Smooth muscle cell (in vitro differentiated cells): ENCODE measurements around the gene ACSL5. TPM values are rescaled to one million over a fixed set of nuclear protein-coding genes. Genes with fewer than 3 reads are reported as not detected.

ENCODE experiments used
- DNase-seq: peaks from one replicate; lab custom pipeline; 2025; ENCODE audit not compliant: unreplicated experiment; lab: John Stamatoyannopoulos, UW
- H2AFZ ChIP-seq: fragments of 200-600 bp; sonication (generic); 2 replicates; pipeline ENCODE4 v1.6.0; 2016; ENCODE audit warnings: antibody characterized with exemption, low read depth, mild to moderate bottlenecking
- H3F3A ChIP-seq: fragments of 200-600 bp; sonication (generic); 2 replicates; pipeline ENCODE4 v1.6.0; 2017; ENCODE audit warnings: antibody characterized with exemption, low read depth
- H3K27ac ChIP-seq: fragments of 200-600 bp; sonication (generic); 2 replicates; pipeline ENCODE4 v1.5.1; 2016; ENCODE audit warnings: low read depth, mild to moderate bottlenecking
- H3K27me3 ChIP-seq: fragments of 200-600 bp; sonication (generic); 2 replicates; pipeline ENCODE4 v1.6.1; 2016; ENCODE audit warnings: low read depth, mild to moderate bottlenecking
- H3K36me3 ChIP-seq: fragments of 200-600 bp; sonication (generic); 2 replicates; pipeline ENCODE4 v1.5.1; 2016; ENCODE audit warnings: low read depth
- H3K4me1 ChIP-seq: fragments of 200-600 bp; sonication (generic); 2 replicates; pipeline ENCODE4 v1.5.1; 2016; ENCODE audit warnings: low read depth
- H3K4me2 ChIP-seq: fragments of 200-600 bp; sonication (generic); 2 replicates; pipeline ENCODE4 v1.6.0; 2016; ENCODE audit warnings: mild to moderate bottlenecking
- H3K4me3 ChIP-seq: fragments of 200-600 bp; sonication (generic); 2 replicates; pipeline ENCODE4 v1.5.1; 2016; ENCODE audit warnings: mild to moderate bottlenecking
- H3K79me2 ChIP-seq: fragments of 200-600 bp; sonication (generic); 2 replicates; pipeline ENCODE4 v1.6.0; 2016; ENCODE audit warnings: low read depth, mild to moderate bottlenecking
- H3K9ac ChIP-seq: fragments of 200-600 bp; sonication (generic); 2 replicates; pipeline ENCODE4 v1.6.0; 2016; ENCODE audit warnings: low read depth
- H3K9me3 ChIP-seq: fragments of 200-600 bp; sonication (generic); replicated peaks from 2 replicates; pipeline ENCODE4 v1.5.1; 2016; ENCODE audit warnings: low read depth
- H4K20me1 ChIP-seq: fragments of 200-600 bp; sonication (generic); 2 replicates; pipeline ENCODE4 v1.6.0; 2016; ENCODE audit warnings: low read depth
- WGBS: methylation state at CpG from one replicate; pipeline ENCODE4 v1.1.7; 2016; ENCODE audit warnings: low lambda C conversion rate; 5-methylcytosine and 5-hydroxymethylcytosine counted together
- polyA plus RNA-seq: library from polyadenylated mRNA; unstranded; fragments of >200 nt; fragmentation: Nextera tagmentation; extraction: Ambion mirVana; gene quantifications from 2 replicates; pipeline ENCODE4 v1.2.1, GENCODE V29; 2016
- total RNA-seq: library from RNA; depleted of rRNA; stranded (reverse); fragments of >200 nt; gene quantifications from 2 replicates; pipeline ENCODE4 v1.2.3, GENCODE V29; 2014
- TF ChIP-seq, protein P1 (sequence below): fragments of 200-600 bp; sonication (generic); IDR thresholded peaks from 2 replicates; pipeline ENCODE4 v1.5.1; 2017; ENCODE audit warnings: borderline replicate concordance, mild to moderate bottlenecking, antibody characterized with exemption; ENCODE audit not compliant: insufficient read depth, poor library complexity, severe bottlenecking

Gene ACSL5
- total and polyA plus RNA-seq, 2 experiments from 2014 or later, result 0.61 TPM; not detected in 1

DNA sequence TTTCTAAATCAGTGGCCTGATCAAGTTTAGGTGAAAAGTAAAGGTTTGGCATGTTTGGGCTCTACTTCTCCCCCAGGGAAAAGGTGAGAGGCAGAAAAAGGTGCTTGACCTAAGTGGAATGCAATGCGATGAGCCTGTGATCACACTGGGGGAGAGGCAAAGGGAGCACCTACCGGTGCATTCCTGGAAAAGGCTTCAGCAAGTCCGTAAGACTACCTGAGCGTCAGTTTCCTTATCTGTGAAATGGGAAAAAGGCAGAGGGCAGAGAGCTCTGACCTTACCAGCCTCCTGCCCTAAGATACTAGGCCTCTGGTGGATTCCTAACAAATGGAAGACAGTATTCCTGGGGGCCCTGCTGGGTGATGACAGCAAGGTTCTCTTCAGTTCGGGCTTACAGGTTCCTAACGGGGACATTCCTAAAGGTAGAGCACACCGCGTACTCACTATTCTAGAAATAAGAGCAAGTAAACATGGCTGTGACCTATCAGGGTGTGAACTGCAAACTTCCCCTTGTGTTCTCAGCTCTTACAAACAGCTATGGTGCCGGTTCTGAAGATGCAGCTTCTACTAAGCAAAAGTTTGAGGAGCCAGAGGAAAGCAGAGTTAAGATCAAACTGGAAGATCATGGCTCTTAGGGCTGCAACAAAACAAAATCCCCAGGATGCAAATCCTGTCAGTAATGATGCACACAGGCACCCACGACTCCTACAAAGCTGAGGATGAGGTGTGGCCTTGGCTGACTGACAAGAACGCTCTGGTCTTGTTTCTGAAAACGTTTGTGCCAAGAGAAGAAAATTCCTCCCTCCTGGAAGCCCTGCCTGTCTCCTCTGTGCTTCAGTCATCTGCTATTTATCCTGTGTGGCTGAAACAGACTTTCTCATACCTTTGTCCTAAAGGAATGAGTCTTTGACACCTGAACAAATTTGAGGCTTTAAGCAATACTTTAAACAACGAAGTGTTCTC is 13.3 kb upstream of the ACSL5 start:
- Histone ChIP-seq H3K4me1 (no peaks in the 10 kb centered on the region), H3K9me3 (no peaks in the 10 kb centered on the region), H3K27me3 (no peaks in the 10 kb centered on the region), H3K79me2 (no peaks in the 10 kb centered on the region), H3K4me3 (no peak overlapping the region), H3K9ac (no peak overlapping the region), H4K20me1 (no peaks in the 10 kb centered on the region), H3K36me3 (no peaks in the 10 kb centered on the region), H2AFZ (no peak overlapping the region), H3K4me2 (no peak overlapping the region), H3K27ac (no peak overlapping the region), H3F3A (no peaks in the 10 kb centered on the region)
- WGBS, result 74% methylated on average over 13 of the region's 13 CpGs
- TF ChIP-seq, protein P1, sequence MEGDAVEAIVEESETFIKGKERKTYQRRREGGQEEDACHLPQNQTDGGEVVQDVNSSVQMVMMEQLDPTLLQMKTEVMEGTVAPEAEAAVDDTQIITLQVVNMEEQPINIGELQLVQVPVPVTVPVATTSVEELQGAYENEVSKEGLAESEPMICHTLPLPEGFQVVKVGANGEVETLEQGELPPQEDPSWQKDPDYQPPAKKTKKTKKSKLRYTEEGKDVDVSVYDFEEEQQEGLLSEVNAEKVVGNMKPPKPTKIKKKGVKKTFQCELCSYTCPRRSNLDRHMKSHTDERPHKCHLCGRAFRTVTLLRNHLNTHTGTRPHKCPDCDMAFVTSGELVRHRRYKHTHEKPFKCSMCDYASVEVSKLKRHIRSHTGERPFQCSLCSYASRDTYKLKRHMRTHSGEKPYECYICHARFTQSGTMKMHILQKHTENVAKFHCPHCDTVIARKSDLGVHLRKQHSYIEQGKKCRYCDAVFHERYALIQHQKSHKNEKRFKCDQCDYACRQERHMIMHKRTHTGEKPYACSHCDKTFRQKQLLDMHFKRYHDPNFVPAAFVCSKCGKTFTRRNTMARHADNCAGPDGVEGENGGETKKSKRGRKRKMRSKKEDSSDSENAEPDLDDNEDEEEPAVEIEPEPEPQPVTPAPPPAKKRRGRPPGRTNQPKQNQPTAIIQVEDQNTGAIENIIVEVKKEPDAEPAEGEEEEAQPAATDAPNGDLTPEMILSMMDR, result no peak
- DNase-seq, result no peak

DNA sequence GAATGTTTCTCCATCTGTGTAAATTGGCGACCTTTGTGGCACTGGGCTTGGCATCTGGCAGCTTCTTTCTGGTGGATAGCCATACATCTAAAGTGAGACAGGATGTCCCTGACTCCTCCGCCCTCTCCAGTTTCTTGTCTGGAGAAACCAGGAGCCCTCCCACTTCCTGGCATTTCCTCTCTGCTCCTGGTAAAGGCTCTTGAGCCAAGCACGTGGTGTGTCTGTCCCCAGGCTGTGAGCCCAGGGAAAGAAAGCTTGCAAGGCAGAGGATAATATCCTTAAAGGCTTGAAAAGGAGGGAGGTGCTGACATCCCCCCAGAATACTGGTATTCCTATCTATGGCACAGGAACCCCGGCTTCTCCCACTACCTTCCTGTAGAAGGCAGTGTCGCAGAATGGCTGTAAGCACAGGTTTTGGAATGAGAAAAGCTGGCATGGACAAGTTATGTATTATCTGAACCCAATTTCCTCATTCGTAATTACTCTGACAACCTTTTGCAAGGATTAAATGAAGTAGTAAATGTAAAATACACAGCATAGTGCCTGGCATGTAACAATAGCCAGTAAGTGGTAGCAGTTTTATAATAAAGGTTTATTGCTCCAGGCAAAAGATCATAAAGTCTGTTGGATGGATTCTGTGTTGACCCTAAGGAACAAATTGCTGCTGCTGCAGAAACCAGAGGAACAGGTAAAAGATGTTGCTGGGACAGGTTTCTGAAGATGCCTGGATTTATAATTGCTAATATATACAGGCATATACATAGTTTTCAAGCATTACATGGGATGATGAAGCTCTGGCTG is 11.8 kb upstream of the ACSL5 start:
- H2AFZ ChIP-seq, result no peak overlapping the region

DNA sequence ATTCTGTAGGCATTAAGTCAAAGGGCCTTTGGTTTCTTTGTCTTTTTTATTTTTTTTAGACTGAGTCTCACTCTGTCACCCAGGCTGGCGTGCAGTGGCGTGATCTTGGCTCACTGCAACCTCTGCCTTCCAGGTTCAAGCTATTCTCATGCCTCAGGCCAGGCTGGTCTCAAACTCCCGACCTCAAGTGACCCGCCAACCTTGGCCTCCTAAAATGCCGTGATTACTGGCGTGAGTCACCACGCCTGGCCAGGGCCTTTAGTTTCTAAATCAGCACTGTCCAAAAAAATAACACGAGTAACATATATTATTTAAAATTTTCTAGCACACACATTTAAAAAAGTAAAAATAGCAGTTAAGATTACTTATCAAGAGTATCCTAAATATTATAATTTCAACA is 11.1 kb upstream of the ACSL5 start:
- no peaks in the 10 kb centered on the region for H3K27me3 ChIP-seq
- TF ChIP-seq, protein P1, result no peak
- no peak for DNase-seq
- no peak overlapping the region for H3K27ac ChIP-seq
- 54% methylated on average over 8 of the region's 8 CpGs for WGBS
- no peak overlapping the region for H2AFZ ChIP-seq
- H3K9ac ChIP-seq, result no peak overlapping the region
- no peaks in the 10 kb centered on the region for H3K36me3 ChIP-seq
- no peaks in the 10 kb centered on the region for H4K20me1 ChIP-seq
- H3K4me1 ChIP-seq, result no peaks in the 10 kb centered on the region
- no peaks in the 10 kb centered on the region for H3K79me2 ChIP-seq
- H3K4me2 ChIP-seq, result no peak overlapping the region
- H3K9me3 ChIP-seq, result no peaks in the 10 kb centered on the region
- no peaks in the 10 kb centered on the region for H3F3A ChIP-seq
- no peak overlapping the region for H3K4me3 ChIP-seq

More for the DNA sequence above, 11.8 kb upstream of the ACSL5 start:
- Histone ChIP-seq H3K79me2 (no peaks in the 10 kb centered on the region), H3K27ac (no peak overlapping the region), H3K4me2 (no peak overlapping the region), H3F3A (no peaks in the 10 kb centered on the region), H3K36me3 (no peaks in the 10 kb centered on the region), H3K9me3 (no peaks in the 10 kb centered on the region), H3K4me1 (no peaks in the 10 kb centered on the region), H4K20me1 (no peaks in the 10 kb centered on the region), H3K27me3 (no peaks in the 10 kb centered on the region), H3K4me3 (no peak overlapping the region), H3K9ac (no peak overlapping the region)
- TF ChIP-seq, protein P1, result no peak
- WGBS, result 54% methylated on average over 6 of the region's 6 CpGs
- DNase-seq, result no peak
